Choroid plexus epithelial cell (primary cell): Measurements from ENCODE around the gene SPTAN1.

Experiments
- DNase-seq: peaks from one replicate; pipeline ENCODE4 v3.0.0-alpha.2; 2010; ENCODE audit warnings: low read depth
- H3K4me3 ChIP-seq: 2 replicates; pipeline ENCODE4 v1.5.1; 2011; ENCODE audit warnings: low read depth, mild to moderate bottlenecking, control low read depth, low read length, moderate library complexity
- TF ChIP-seq, protein P1 (sequence below): conservative IDR thresholded peaks from 2 replicates; pipeline ENCODE4 v1.5.1; 2011; ENCODE audit warnings: low read depth, mild to moderate bottlenecking, control low read depth, inconsistent platforms, low read length, moderate library complexity

Gene SPTAN1

DNA sequence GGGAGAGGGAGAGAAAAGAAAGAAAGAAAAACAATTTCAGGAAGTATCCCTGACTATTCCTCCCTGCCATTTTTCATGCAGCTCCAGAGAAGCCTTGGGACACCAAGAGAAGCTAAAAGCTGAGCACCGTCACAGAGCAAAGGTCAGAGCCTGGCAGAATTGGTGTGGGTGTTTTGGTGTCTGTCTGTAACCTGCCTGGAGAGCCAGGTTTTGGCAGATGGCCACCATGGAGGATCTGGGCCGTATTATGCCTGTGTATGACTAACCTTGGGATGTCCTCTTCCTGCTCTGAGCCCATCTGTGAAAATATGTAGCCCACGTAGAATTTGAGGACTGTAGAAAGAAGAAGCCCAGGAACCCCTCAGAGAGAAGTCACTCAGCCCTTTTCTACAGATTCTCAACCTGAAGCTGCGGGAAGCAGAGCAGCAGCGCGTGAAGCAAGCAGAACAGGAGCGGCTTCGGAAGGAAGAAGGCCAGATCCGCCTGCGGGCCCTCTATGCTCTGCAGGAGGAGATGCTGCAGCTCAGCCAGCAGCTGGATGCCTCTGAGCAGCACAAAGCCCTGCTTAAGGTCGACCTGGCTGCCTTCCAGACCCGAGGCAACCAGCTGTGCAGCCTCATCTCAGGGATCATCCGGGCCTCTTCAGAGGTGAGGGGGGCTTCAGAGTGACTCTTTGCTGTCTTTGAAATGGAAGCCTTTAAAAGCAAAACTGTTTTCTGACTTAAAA, 29.0 kb upstream of the SPTAN1 start:
- H3K4me3 ChIP-seq, result no peak overlapping the region
- DNase-seq, result peak; percentile 89
- TF ChIP-seq, protein P1, sequence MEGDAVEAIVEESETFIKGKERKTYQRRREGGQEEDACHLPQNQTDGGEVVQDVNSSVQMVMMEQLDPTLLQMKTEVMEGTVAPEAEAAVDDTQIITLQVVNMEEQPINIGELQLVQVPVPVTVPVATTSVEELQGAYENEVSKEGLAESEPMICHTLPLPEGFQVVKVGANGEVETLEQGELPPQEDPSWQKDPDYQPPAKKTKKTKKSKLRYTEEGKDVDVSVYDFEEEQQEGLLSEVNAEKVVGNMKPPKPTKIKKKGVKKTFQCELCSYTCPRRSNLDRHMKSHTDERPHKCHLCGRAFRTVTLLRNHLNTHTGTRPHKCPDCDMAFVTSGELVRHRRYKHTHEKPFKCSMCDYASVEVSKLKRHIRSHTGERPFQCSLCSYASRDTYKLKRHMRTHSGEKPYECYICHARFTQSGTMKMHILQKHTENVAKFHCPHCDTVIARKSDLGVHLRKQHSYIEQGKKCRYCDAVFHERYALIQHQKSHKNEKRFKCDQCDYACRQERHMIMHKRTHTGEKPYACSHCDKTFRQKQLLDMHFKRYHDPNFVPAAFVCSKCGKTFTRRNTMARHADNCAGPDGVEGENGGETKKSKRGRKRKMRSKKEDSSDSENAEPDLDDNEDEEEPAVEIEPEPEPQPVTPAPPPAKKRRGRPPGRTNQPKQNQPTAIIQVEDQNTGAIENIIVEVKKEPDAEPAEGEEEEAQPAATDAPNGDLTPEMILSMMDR, result peak; percentile 25

DNA sequence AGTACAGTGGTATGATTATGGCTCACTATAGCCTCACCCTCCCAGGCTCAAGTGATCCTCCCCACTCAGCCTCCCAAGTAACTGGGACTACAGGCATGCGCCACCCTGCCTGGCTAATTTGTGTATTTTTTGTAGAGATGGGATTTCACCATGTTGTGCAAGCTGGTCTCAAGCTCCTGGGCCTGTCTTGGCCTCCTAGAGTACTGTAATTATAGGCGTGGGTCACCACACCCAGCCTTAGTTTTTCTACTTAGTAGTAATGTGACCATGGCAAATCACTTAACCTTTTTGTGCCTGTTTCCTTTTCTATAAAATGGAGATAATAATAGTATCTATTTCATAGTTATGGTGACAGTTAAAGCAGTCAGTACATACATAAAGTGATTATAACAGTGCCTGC, 25.7 kb upstream of the SPTAN1 start:
- no peak for DNase-seq
- H3K4me3 ChIP-seq, result no peak overlapping the region
- TF ChIP-seq, protein P1, result no peak

DNA sequence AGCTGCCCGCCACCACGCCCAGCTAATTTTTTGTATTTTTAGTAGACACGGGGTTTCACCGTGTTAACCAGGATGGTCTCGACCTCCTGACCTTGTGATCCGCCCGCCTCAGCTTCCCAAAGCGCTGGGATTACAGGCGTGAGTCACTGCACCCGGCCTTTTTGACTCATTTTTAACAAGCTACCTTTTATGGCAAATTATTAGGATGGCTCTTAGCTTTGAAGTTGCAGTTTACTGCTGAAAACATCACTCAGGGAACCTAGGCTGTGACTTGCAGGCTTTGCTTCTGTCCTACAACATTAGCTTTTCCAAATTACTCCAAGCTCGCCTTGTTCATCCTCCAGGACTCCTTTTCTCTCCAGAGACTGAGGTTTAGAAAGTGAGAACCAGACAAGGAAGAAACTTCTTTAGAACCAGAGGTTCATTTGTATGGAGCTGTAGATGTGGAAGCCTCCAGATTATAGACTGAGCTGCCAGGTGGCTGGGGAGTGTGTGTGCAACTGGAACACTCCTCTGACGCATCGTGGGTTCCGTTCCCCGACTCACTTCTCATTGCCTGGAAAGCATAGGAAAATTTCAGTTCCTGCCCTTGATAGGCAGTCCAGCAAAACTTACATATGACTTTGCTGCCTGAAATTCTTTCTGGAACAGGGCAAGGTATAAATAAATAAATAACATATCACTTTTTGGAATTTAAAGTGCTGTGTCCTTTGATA, 23.8 kb upstream of the SPTAN1 start:
- DNase-seq, result peak; percentile 35

DNA sequence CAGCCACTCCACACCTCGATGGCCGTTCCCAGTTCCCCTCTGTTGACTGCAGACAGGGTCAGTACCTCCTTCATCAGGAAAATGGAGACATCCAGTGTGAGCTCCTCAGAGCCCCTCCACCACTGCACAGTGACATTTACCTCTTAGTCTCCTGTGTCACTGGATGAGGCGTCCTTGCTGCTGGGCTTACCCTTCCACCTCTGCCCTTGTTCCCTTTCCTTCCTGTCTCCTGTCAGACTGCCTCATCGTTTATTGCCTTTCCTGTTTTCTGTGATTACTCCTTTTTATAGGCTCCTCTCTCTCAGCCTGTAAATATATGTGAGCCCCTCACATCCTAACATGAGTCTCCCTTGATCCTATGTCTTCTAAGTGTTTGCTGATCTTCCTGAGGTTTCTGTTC, 23.2 kb upstream of the SPTAN1 start:
- TF ChIP-seq, protein P1, result no peak
- DNase-seq, result no peak
- no peak overlapping the region for H3K4me3 ChIP-seq

More for the DNA sequence above, 23.8 kb upstream of the SPTAN1 start:
- H3K4me3 ChIP-seq, result no peak overlapping the region
- TF ChIP-seq, protein P1, result no peak

- H3K4me3 ChIP-seq, result no peak overlapping the region
- DNase-seq, result no peak
- TF ChIP-seq, protein P1, result no peak
Observed at GRCh38 chr9:128532581-128532980, 19.8 kb upstream of the SPTAN1 start.

DNA sequence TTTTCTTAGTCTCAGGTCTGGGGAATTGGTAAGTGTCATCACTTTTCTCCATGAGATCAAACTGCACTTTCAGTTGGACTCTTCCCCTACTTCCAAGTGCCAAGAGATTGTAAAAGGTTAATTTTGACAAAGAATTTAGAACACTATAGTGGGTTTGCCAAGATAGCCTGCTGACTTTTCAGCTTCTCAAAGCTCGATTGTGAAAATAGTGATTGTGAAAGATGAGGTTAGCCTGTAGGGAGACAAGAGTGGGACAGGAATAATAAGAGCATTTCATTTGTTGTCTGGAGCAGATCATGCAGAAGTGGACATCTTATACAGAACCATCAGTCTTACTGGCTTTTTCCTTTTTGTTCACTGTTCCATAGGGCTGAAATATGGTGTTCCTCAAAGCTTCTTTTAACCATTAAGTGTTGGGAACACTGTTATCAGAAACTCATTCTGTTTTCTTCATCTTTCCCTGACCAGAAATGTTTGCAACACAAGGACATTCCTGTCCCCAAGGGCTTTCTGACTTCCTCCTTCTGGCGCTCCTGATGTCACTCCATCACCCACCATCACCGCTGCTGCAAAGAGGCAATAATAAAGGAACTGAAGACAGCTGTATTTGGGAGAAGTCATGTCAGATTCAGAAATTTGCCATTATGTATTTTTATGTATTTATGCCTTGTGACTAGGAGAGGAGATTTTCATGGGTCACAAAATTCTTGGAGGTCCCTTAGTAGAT, 11.6 kb upstream of the SPTAN1 start:
- DNase-seq, result peak; percentile 47
- H3K4me3 ChIP-seq, result no peak overlapping the region
- TF ChIP-seq, protein P1, result no peak
